GM19328 (cell line): Measurements from ENCODE around the gene KLF15.

Experiments used
- ATAC-seq: cut with Tn5 transposase; IDR thresholded peaks from one replicate; pipeline ENCODE4 v1.9.1; 2021; ENCODE audit warnings: mild to moderate bottlenecking, moderate library complexity; ENCODE audit not compliant: unreplicated experiment

Gene KLF15

GRCh38 chr3:126307591-126308393 is 49.4 kb downstream of the KLF15 start:
- no peak for ATAC-seq

- ATAC-seq: no peak
Measured at GRCh38 chr3:126306888-126307482, 50.2 kb downstream of the KLF15 start.

- ATAC-seq: no peak
Measured at GRCh38 chr3:126306397-126306796, 50.8 kb downstream of the KLF15 start.

GRCh38 chr3:126305427-126305826 is 51.8 kb downstream of the KLF15 start:
- no peak for ATAC-seq

- no peak for ATAC-seq
Measured at GRCh38 chr3:126304704-126305103, 52.5 kb downstream of the KLF15 start.

GRCh38 chr3:126304291-126304690 is 52.9 kb downstream of the KLF15 start:
- ATAC-seq: no peak

- ATAC-seq: no peak
Measured at GRCh38 chr3:126303272-126303671, 53.9 kb downstream of the KLF15 start.

- no peak for ATAC-seq
Measured at GRCh38 chr3:126300761-126301481, 56.3 kb downstream of the KLF15 start.

- ATAC-seq: no peak
Measured at GRCh38 chr3:126300001-126300760, 57.0 kb downstream of the KLF15 start.

GRCh38 chr3:126295407-126295939 is 61.7 kb downstream of the KLF15 start:
- ATAC-seq: no peak

GRCh38 chr3:126294211-126294808 is 62.9 kb downstream of the KLF15 start:
- ATAC-seq: no peak

GRCh38 chr3:126293370-126294082 is 63.7 kb downstream of the KLF15 start:
- ATAC-seq: no peak
